Ishikawa (cell line): Measurements from ENCODE around the gene TBC1D12.

ENCODE experiments used
- CEBPB ChIP-seq: IDR thresholded peaks from 2 replicates; pipeline ENCODE4 v1.6.1; 2012
- EGR1 ChIP-seq: IDR thresholded peaks from 2 replicates; pipeline ENCODE4 v1.6.1; 2012
- EP300 ChIP-seq: IDR thresholded peaks from 2 replicates; pipeline ENCODE4 v1.6.1; 2012; ENCODE audit warnings: borderline replicate concordance
- FOXM1 ChIP-seq: IDR thresholded peaks from 2 replicates; pipeline ENCODE4 v1.6.1; 2012; ENCODE audit warnings: low read depth, borderline replicate concordance
- NFIC ChIP-seq: IDR thresholded peaks from 2 replicates; pipeline ENCODE4 v1.6.1; 2012
- RAD21 ChIP-seq: IDR thresholded peaks from 2 replicates; pipeline ENCODE4 v1.6.1; 2012; ENCODE audit warnings: low read depth
- TAF1 ChIP-seq: IDR thresholded peaks from 2 replicates; pipeline ENCODE4 v1.6.1; 2012; ENCODE audit warnings: low read depth, mild to moderate bottlenecking
- TCF12 ChIP-seq: IDR thresholded peaks from 2 replicates; pipeline ENCODE4 v1.6.1; 2012; ENCODE audit warnings: low read depth
- YY1 ChIP-seq: IDR thresholded peaks from 2 replicates; pipeline ENCODE4 v1.6.1; 2012; ENCODE audit warnings: low read depth
- TF ChIP-seq, protein P1 (sequence below): IDR thresholded peaks from 2 replicates; pipeline ENCODE4 v1.6.1; 2012; ENCODE audit warnings: low read depth, mild to moderate bottlenecking
- TF ChIP-seq, protein P2 (sequence below): IDR thresholded peaks from 2 replicates; pipeline ENCODE4 v1.6.1; 2012
- TF ChIP-seq, protein P3 (sequence below): IDR thresholded peaks from 2 replicates; pipeline ENCODE4 v1.6.1; 2012

DNA sequence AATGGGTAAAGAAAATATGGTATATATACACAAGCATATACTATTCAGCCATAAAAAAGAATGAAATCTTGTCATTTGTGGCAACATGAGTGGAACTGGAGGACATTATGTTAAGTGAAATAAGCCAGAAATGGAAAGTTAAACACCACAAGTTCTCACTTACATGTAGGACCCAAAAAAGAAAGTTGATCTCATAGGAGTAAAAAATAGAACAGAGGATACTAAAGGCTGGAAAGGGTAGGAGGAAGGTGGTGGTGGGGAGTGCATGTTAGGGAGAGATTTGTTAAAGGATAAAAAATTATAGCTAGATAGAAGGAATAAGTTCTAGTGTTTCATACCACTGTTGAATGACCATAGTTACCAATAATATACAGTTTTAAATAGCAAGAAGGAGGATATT, 48.4 kb downstream of the TBC1D12 start:
- TF ChIP-seq FOXM1 (no peak), RAD21 (no peak), TAF1 (no peak), YY1 (no peak), EP300 (no peak), NFIC (no peak), EGR1 (no peak), CEBPB (no peak), TCF12 (no peak)
- TF ChIP-seq, protein P1, sequence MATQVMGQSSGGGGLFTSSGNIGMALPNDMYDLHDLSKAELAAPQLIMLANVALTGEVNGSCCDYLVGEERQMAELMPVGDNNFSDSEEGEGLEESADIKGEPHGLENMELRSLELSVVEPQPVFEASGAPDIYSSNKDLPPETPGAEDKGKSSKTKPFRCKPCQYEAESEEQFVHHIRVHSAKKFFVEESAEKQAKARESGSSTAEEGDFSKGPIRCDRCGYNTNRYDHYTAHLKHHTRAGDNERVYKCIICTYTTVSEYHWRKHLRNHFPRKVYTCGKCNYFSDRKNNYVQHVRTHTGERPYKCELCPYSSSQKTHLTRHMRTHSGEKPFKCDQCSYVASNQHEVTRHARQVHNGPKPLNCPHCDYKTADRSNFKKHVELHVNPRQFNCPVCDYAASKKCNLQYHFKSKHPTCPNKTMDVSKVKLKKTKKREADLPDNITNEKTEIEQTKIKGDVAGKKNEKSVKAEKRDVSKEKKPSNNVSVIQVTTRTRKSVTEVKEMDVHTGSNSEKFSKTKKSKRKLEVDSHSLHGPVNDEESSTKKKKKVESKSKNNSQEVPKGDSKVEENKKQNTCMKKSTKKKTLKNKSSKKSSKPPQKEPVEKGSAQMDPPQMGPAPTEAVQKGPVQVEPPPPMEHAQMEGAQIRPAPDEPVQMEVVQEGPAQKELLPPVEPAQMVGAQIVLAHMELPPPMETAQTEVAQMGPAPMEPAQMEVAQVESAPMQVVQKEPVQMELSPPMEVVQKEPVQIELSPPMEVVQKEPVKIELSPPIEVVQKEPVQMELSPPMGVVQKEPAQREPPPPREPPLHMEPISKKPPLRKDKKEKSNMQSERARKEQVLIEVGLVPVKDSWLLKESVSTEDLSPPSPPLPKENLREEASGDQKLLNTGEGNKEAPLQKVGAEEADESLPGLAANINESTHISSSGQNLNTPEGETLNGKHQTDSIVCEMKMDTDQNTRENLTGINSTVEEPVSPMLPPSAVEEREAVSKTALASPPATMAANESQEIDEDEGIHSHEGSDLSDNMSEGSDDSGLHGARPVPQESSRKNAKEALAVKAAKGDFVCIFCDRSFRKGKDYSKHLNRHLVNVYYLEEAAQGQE: no peak
- TF ChIP-seq, protein P2, sequence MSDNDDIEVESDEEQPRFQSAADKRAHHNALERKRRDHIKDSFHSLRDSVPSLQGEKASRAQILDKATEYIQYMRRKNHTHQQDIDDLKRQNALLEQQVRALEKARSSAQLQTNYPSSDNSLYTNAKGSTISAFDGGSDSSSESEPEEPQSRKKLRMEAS: no peak
- TF ChIP-seq, protein P3, sequence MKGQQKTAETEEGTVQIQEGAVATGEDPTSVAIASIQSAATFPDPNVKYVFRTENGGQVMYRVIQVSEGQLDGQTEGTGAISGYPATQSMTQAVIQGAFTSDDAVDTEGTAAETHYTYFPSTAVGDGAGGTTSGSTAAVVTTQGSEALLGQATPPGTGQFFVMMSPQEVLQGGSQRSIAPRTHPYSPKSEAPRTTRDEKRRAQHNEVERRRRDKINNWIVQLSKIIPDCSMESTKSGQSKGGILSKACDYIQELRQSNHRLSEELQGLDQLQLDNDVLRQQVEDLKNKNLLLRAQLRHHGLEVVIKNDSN: no peak
